ENCODE measurements around the gene PACRG.
"Not testable (repeated sequence)": the region's sequence is repeated elsewhere in the genome, so short reads cannot be mapped to it uniquely, and the experiment has no call there.

The PACRG gene

DNA sequence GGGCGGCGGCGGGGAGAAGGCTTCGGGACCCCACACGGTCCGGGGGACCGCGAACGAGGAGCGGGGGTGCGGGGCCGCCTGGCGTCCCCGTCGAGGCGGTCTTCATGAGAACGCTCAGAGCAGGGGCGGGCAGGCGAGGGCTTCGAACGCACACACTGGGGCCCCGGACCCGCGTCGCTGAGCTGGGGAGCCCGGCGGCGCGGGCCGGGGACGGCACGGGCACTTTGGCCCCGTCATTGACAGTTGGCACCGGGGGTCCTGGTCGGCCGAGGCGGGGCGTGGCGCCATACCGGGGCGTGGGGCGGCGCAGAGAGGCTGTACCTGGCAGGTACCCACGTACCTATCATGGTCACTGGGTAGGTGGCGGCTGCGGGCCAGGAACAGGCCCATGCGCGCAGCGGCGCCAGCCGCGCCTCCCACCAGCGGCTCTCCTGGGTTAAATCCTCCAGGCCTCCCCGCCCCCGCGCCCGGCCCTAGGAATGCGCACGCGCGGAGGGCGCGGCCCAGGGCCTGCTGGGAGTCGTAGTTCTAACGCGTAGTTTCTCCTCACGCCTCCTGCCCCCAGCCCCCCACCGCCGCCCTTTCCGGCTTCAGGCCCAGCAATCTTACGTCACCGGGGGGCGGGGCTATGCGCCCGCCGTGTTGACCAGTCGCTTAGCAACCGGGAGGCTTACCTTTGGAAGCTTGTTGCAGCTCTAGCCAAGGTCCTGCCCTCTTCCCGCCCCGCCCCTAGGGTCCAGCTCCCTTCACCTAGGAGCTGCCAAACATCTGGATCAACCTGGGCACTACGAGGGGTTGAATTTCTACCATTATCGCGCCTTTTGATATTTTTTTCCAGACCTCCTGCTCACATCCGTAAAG is at the start of gene PACRG, which contains the start of gene PRKN:
PACRG (plus strand) TSS at position 653 of the 861 bp plus-strand sequence.
PRKN (minus strand) TSS at position 445 of the 861 bp plus-strand sequence.
- DNase-seq: peak; percentile 97

DNA sequence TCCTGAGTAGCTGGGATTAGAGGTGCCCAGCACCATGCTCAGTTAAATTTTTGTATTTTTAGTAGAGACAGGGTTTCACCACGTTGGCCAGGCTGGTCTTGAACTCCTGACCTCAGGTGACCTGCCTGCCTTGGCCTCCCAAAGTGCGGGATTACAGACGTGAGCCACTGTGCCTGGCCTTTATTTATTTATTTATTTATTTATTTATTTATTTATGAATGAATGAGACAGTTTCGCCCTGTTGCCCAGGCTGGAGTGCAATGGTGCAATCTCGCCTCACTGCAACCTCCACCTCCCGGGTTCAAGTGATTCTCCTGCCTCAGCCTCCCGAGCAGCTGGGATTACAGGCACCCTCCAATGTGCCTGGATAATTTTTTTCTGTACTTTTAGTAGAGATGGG is 48.9 kb upstream of the PACRG start:
- DNase-seq: not testable (repeated sequence)

DNA sequence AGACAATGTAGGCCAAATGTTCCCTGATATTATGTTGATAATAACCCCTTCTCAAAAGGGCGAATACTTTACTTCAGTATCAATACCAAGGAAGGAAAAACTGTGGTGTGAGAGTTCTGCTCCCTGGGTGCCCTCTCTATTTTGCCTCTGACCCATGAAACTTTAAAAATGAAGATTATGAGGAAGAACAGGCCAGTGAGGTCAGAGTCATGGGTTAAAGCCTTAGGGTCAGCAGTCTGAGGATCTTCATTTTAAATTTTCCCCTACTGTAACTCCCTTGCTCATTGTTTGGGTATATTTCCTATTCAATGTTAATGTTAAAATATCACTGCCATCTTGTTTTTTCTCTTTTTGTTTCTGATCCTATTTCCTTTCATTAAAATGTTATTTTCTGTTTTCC is 48.1 kb upstream of the PACRG start:
- no peak for DNase-seq

DNA sequence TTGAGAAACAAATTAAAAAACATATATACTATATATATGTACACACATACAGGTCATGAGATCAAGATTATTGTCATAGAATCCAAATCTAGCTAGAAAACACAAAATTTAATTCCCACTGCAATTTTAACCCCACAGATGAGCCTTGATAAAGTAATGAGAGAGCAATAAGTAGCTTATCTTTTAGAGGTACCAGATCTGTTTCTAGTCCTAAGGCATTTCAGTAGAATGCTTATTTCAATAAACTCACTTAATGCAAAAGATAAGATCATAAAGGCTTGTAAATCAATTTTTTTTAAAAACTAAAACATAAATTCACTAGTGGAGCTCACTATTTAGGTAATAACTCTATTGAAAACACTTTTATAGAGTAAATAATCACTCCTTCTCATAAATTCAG is 47.4 kb upstream of the PACRG start:
- DNase-seq: no peak

DNA sequence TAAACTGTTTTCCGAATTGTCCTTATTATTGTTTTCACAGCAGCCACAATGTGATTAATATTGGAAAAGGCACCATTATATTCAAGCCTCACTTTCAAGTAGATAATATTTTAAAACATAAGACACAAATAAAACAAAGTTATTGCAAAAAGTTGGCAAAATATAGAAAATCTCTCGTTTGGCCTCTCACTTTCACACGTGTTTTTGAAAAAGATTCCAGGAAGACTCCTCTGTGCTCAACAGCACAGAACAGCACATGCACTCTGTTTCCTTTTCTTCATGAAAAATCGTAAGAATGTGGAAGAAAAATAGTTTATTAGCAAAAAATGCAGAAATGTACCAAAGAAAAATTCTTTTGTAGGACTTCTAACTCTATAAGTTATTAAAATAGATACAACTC is 46.9 kb upstream of the PACRG start:
- DNase-seq: no peak

DNA sequence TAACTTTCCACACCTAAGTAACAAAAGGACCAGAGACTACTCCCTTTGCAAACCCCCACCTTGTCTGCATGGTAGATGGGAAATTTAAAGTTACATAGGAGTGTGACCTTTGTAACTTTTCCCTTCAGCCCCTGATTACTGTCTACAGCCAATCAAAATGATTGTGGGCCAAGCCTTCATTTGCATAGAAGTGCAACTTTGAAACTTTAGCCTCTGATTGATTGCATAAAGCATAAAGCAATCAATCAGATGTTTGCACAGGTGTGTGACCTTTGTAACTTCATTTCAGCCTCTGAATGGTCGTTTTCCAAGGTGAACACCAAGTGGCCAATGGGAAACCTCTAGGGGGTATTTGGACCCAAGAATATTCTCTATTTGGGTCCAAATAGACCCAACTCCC is 46.3 kb upstream of the PACRG start:
- DNase-seq: no peak

DNA sequence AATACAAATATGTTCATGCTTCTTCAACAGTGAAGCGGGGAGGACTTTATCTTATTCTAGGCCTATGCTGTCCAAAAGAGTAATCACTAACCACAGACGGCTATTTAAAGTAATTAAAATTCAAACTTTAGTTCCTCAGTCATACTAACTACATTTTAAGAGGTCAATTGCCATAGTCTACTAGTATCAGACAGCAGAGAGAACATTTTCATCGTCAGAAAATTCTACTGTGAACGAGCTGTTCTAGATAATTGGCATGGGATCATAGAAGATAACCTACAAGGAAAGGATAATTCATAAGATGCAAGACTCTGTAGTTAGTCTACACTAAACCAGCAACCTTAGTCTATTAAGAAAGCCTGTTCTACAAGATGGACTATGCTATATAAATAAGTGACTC is 44.6 kb upstream of the PACRG start:
- no peak for DNase-seq

DNA sequence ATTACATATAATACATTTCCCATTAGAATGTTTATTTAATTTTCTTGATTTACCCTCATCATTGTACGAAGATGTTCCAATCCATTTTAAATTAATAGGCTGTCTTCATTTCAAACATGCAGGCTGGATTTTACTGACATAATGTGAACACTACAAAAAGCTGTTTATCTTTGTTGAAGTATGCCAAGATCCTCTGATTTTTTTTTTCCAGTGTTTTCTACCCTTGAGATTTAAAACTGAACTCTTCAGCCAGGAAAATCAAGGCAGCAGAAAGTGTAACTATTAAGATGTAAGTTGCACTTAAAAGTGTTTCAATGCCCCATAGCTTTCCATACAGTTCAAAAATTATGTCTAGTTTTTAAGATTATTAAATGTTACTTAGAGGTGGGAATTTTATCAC is 43.7 kb upstream of the PACRG start:
- no peak for DNase-seq

DNA sequence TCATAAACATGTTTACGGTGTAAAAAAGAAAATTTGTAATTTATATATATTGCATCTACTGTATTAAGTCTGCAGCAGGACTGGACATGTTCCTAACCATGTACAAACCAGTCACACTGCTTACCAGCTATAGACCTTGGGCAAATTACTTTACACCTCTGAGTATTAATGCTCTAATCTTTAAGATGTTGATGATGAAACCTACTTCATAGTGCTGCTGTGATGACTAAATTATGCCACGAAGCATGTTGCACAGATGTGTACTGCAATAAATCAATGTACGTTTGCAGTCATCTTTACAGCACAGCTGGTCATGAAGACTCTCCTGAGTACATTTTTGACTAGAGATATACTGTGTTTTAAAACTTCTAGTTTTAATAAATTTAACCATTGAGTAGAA is 42.8 kb upstream of the PACRG start:
- no peak for DNase-seq

DNA sequence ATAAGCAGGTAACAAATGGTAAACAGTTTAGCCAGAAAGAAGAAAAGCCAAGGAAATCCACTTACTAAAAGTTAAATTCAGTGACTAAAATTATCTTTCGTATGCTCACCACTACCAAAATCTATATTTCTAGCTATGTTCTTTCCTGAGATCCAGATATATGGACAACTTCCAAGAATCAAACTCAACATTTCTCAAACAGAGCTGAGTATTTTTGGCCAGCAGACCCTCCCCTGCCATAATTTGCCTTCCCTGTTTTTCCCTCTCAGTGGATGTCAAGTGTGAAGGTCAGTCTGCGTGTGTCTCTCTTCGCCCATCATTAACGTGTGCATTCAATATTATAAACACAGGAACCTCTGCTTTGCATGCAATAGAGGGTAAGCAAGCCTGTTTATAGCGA is 42.2 kb upstream of the PACRG start:
- DNase-seq: no peak

DNA sequence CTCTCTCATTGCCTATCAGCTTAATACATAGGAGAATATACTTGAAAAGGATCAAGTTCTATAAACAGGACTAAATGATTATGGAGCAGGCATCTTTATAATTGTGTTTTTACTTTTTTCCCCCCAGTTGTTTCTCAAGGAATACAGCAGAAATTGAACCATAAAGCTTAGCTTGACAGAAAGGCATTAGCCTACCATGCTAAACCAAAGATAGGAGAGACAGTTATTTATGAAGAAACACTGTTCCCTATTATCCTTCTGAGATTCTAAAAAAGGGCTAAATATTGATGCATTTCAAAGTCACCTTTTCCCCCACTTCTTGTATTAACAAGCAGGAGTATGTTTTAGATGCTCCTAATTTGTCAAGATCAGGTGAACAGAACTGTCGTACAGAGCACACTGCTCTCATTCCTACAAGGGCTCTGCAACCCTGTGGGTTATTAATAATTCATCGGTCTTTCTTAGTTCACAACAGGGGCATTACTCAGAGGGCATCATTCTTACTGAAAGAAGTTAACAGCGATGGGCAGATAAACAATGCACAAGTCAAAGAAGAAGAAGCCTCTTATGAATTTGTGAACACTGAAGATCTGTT is 38.9 kb upstream of the PACRG start:
- no peak for DNase-seq

DNA sequence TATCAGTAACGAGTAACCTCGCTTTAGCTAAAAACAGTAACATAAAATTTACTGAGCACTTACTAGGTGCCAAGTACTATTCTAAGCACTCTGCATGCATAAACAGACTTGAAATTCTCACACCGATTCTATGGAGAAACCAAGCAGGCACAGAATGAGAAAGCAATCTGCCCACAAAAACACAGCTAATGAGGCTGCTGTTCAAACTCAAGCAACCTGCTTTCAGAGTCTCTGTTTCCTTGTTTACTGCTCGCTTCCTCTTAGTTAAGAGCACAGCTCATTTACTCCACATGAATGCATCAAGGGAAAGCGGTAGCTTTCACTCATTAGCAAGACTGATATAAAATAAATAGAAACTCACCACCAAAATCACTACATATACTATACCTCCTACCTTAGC is 37.6 kb upstream of the PACRG start:
- DNase-seq: no peak

DNA sequence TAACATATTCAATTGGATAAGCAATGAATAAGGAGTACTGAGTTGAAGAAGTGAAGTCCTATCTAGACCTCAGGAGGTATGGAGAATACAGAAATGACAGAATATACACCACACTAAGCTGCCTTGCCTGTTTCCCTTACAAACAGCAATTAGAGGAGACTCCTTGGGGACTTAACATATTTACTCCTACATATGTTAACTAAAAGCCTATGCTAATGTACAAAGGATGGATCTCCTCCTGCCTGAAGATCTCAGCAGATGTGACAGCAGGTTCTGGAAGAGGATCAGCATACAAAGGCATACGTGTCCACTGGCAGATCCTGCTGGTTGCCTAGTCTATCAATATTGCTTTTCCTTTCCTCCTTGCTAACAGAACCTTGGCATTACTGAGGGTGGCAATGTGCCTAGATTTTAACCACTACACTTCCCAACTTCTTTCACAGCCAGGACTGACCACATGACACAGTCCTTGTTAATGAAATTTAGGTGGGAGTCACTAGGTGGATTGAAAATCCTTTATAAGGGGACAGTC is 29.8 kb upstream of the PACRG start:
- DNase-seq: no peak

DNA sequence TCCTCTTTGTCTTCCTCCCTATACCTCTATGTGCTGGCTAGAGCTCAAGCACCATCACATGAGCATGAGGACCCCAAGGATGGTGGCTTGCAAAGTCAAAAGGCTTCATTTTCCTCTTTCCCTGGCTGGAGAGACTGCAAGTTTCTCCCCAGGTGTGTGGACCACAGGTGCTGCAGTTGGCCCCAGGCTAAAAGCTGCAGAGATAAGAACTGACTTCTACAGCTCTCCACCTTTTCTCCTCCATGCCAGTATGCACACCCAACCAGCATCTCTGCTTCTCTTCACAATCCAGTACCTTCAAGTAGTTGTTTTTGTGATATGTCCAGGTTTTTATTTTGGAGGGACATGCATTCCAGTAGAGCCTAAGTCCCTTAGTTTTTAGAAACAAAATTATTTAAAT is 29.3 kb upstream of the PACRG start:
- DNase-seq: no peak

DNA sequence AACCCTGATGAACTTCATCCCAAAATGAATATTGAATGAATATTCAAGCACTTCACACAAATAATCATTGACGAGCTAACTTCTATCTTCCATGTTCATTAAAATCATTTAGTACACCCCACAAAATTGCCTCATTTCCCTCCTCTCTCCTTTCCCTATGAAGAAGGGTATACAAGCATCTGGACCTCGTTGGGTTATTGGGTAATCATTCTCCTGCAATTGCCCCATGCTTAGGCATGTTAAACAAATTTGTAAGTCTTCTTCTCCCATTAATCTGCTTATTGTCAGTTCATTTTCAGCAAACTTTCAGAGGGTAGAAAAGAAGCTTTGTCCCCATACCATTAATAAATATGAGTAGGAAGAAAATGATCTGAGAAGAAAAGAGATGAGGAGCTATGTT is 27.8 kb upstream of the PACRG start:
- DNase-seq: no peak

DNA sequence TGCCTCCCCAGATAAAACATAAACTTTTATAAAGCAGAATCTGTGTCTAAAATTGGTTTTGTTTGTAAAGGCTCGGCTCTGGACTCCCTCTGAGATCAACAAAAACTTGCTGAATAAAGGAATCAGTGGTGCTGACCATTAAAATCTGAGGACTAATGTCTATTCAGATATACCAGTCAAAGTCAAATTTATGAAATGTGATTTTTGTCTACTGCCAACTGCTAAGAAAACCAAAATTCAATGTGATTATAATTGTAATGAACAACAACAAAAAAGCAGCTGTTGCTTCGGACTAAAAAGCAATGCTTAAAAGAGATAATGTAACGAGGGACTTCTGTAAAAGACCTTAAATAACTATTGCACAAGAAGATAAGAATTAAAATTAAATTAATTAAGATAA is 26.8 kb upstream of the PACRG start:
- no peak for DNase-seq

DNA sequence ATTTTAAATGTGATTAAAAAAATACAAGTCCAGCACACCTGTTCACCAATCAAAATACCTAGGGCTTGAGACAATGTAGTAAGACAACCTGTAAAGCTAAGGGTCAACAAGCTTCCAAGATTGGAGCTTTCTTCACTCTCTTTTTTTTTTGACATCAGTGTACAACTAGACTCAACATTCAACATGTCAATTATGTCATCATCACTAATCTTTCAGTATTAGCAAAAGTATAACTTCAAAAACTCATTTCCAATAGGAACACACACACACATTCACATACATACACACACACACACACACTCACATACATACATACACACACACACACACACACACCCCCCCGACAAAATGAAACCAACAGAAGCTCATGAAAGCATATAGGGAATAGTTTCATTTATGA is 26.2 kb upstream of the PACRG start:
- DNase-seq: no peak

DNA sequence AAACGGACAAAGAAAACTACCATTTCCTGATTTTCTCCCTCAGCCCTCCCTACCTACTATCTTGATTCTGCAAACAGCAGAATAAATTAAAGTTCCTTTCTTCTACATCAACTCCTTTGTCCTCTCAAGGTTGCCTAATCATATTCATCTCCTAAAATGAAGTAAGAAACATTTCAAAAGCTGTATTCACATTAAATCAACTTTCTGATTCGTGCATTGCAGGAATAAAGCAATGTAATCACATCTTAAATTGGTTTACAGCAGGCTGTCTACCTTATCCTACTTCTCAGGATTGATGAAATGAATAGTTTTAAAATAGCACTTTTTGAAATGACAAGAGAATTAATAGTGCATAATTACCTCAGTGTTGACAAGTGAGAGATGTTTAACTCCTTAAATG is 25.3 kb upstream of the PACRG start:
- DNase-seq: no peak

DNA sequence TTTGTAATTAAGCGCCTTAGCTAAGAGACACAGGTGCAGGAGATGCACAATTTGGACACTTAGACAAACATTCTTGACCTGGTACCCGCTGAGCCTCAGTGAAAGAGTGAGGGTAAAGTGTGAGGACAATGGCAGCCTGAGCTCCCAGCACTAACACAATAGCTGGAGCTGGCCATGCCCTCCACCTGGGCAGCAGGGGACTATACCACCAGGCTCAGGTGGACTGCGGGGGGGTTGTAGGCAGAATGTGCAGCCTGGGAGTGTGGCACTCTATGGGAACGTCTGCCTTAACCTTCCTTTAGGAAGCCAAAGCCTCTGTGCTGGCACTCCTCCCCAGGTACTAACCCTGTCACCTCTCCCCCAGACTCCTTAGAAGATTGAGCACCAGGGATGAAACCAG is 23.8 kb upstream of the PACRG start:
- DNase-seq: no peak

DNA sequence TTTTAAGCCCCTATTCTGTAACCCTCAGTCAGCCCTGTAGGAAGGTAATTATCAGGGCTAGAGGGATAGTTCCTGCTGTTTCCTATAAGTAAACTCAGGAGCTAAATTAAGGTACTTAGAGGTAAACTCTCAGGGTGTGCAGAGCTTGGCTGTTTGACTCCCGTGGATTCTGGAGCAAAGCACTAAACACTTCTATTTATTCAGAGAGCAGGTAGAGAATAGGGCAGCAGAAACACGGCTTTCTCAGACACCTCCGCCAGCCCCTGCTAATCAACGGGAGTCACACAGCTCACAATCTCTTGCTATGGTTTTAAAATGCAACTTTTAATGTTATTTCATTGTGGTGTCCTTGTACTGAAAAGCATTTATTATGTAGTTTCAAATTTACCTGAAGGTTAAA is 22.0 kb upstream of the PACRG start:
- no peak for DNase-seq

DNA sequence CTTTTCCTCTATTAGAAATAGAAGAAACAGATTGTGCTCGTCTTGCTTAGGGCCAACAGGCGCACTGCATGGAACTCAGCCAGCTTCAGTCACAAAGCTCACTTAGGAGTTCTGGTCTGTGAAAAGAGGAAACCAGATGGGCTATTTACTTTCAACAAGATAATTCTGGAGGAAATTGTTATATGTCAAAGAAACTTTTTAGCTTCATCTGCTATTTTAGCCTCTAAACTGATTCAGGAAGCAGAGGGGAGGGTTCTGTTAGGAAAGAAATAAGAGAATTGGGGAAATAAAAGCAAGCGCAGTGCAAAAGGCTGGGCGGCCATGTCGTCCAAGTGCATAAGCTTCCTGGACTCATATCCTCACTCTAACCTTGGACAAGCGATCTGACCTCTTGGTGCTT is 21.5 kb upstream of the PACRG start:
- no peak for DNase-seq

DNA sequence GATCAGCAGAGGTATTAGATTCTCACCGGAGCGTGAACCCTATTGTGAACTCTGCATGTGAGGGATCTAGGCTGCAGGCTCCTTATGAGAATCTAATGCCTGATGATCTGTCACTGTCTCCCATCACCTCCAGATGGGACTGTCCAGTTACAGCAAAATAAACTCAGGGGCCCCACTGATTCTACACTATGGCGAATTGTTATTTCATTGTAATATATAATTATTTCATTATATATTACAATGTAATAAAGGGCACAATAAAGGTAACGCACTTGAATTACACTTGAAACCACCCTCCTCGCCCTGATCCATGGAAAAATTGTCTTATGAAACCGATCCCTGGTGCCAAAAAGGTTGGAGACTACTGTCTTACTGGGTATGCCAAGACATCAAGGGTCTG is 18.8 kb upstream of the PACRG start:
- DNase-seq: no peak

DNA sequence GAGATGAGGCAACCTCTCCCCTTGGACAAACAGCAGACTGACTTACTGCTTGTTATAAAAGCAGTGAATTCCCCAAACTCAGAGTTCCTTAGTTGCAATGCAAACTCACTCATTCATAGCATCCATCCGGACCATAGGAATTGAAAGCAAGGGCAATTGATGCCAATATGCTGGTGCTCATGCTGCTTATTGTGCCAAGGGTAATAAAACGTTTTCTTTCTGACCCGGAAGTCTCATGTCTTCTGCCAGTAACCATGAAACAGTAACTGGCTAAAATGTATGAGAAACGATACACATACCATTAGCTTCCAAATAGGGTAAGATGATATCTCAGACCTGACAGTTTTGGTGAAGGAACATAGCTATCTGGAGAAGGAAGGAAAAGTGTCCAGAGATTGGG is 18.3 kb upstream of the PACRG start:
- DNase-seq: no peak

DNA sequence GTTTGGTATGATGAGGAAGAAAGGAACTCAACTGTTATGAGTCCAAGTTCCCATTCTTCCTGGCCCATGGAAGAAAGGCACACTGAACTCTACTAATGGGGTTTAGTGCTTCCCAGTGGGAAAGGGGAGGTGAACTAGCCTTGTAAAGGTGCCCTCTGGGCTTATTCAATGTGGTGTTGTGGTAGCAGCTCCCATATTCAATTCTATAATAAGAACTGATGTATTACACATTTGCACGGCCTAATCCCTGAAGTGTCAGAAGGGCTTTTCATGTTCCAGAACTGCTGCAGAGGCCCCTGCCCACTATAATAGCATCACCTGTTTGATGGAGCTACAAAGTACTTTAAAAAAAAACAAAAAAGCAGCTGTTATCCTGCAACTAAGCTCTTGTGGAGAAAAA is 17.4 kb upstream of the PACRG start:
- DNase-seq: no peak

DNA sequence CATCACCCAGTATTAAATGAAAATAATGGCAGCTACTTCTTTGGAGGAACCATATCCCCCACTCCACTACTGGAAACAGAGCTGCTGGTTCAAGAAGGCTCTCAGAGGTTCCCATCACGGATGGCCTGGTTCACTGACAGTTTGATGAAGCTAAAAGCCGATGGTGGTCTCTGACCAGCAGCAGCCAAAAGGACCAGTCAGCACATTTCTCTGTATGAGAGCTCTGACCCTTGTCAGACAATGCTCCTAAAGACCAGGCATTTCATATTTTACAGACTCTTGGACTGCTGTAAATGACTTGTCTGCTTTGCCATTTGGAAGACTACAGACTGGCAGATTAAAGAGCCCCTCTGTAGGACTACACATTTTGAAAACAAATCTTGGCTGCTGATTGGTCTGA is 16.8 kb upstream of the PACRG start:
- no peak for DNase-seq
